ENCODE measurements around the gene PPIL1.

Gene PPIL1

DNA sequence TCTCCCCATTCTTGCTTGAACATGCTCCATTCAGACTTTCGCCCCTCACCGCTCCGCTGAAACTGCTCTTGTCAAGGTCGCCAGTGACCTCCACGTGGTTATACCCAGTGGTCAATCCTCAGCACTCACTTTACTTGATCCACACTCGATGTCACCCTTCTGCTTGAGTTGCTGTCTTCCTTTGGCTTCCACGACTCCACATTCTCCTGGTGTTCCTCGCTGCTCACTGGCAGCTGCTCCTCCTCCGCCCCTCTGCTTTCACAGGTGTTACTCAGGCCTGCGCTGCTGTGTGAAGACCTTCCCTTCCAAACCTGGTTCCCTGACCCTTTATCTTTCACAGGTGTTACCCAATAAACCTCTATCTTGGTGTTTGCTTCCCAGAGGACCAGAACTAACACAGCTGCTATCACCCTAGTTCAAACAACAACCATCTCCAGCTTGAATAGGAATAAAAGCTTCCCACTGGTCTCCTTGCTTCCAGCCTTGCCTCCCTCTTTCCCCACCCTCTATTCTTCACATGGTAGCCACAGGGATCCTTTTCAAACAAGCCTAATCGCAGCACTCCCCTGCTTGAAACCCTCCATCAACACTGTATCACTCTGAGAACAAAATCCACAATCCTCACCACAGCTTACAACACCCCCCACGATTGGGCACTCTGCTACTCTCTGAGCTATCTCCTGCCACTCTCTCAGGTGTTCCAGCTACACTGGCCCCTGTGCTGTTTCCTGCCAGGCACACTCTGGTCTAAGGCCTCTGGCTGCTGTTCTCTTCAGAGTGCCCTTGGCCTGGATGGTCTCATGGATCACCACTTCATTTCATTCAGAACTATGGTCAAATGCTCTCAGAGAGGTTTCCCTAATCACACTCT is 10.7 kb downstream of the PPIL1 start:
- DNase-seq (ENCODE audit: extremely low read depth, insufficient read length), result no peak
- Histone ChIP-seq H3K27me3 (replicated peaks; ENCODE audit: control insufficient read depth, insufficient read depth, low read length) (no peaks in the 10 kb centered on the region), H3K4me3 (replicated peaks; ENCODE audit: low read depth, low read length) (no peak overlapping the region), H3K36me3 (ENCODE audit: control insufficient read depth, insufficient read depth, low read length) (peaks cover 20% of the 10 kb centered on the region)
- TF ChIP-seq CTCF (IDR thresholded peaks at IDR 0.05; ENCODE audit: insufficient read depth, low read length, poor library complexity, severe bottlenecking), result no peak

DNA sequence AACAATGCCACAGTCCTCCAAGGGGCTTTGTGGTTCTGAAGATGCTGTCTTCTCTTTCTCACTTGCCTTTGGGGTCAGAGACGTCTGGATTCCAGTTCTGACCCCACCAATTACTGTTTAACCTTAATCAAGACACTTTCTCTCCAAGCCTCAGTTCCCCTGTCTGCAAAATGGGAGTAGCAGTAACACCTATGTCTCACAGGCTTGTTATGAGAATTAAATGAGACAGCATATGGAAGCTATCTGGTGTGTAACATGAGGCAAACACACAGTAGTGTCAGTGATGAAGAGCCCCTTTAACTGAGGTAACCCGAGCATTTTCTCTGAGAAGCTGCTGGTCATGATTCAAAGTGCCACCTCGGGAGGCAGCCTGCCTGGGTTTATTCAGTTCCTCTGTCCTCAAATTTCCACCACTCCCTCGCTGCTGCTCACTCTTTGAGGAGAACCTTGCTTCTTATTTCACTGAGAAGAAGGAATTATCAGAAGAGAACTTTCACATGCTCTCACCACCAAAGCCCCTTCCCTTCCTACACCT is 11.7 kb downstream of the PPIL1 start:
- H3K4me3 ChIP-seq (replicated peaks; ENCODE audit: low read depth, low read length), result no peak overlapping the region
- no peaks in the 10 kb centered on the region for H3K27me3 ChIP-seq (replicated peaks; ENCODE audit: control insufficient read depth, insufficient read depth, low read length)
- peaks cover 20% of the 10 kb centered on the region for H3K36me3 ChIP-seq (ENCODE audit: control insufficient read depth, insufficient read depth, low read length)
- no peak for DNase-seq (ENCODE audit: extremely low read depth, insufficient read length)
- TF ChIP-seq CTCF (IDR thresholded peaks at IDR 0.05; ENCODE audit: insufficient read depth, low read length, poor library complexity, severe bottlenecking), result no peak

DNA sequence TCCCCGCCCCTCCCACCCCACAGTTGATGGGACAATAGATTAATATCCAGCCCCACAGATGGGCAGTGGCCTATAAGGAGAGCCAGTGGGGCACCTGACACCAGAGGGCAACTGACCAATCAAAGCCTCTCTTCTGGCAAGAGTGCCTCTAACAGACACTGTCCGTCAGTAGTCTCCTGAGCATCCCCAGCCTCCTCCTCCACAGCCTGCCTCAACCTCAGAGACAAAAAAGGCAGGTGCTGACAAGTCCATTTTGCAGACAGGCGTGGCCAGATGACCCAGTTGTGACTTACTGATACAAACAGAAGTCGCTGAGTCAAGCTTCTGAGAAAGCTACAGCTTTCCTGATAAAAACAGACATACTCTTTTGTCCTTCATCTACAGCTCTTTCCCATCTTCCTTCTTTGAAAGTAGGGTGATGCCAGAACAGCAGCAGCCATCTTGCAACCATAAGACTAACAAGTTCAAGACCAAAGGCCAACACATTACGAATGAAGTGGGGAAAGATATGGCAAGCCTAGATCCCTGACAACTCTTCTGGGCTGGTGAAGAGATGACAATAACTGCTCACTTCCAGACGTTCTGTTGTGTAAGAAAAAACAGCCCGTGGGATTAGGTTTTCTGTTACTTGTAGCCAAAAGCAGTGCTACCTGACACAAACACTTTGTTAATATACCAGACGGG is 12.3 kb downstream of the PPIL1 start:
- no peak for TF ChIP-seq CTCF (IDR thresholded peaks at IDR 0.05; ENCODE audit: insufficient read depth, low read length, poor library complexity, severe bottlenecking)
- DNase-seq (ENCODE audit: extremely low read depth, insufficient read length), result no peak
- no peaks in the 10 kb centered on the region for H3K27me3 ChIP-seq (replicated peaks; ENCODE audit: control insufficient read depth, insufficient read depth, low read length)
- peaks cover 20% of the 10 kb centered on the region for H3K36me3 ChIP-seq (ENCODE audit: control insufficient read depth, insufficient read depth, low read length)
- no peak overlapping the region for H3K4me3 ChIP-seq (replicated peaks; ENCODE audit: low read depth, low read length)

DNA sequence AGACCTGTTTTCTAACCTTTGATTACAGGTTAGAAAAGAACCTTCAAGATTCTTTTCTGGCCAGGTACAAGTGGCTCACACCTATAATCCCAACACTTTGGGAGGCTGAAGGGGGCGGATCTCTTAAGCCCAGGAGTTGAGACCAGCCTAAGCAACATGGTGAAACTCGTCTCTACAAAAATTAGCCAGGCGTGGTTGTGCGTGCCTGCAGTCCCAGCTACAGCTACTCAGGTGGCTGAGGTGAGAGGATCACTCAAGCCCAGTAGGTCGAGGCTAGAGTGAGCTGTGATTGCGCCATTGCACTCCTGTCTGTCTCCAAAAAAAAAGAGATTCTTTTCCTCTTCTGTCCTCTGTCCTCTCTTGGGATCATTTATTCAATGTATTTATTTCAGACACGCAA is 14.5 kb downstream of the PPIL1 start:
- no peak for DNase-seq (ENCODE audit: extremely low read depth, insufficient read length)
- no peak for TF ChIP-seq CTCF (IDR thresholded peaks at IDR 0.05; ENCODE audit: insufficient read depth, low read length, poor library complexity, severe bottlenecking)
- H3K36me3 ChIP-seq (ENCODE audit: control insufficient read depth, insufficient read depth, low read length), result peaks cover 24% of the 10 kb centered on the region
- H3K27me3 ChIP-seq (replicated peaks; ENCODE audit: control insufficient read depth, insufficient read depth, low read length), result no peaks in the 10 kb centered on the region
- H3K4me3 ChIP-seq (replicated peaks; ENCODE audit: low read depth, low read length), result no peak overlapping the region

DNA sequence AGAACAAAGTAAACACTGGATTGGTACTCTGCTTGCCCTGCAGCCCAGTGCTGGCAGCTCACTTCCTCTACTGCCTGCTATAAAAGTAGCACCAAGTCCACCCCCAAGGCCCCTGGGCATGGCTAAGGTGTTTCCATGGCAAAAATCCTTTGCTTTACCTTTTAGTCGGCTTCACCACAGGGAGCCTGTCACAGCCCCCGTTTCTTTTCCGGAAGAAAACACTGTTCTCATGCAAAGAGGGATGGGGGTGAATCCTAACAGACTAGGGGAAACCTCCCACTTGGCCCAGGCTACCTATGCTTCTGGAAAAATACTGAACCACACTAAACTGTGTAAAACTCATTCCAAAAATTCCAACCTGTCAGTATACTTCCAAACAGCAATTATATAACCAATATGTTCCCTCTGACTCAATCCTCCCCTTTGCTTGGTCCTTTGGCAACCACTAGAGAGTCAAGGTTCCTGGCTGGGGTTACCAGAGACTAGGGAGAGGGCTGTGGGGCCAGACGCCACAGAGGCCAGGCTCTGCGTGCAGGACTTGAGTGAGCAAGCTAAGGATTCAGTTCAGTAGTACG is 16.1 kb downstream of the PPIL1 start:
- no peaks in the 10 kb centered on the region for H3K27me3 ChIP-seq (replicated peaks; ENCODE audit: control insufficient read depth, insufficient read depth, low read length)
- H3K36me3 ChIP-seq (ENCODE audit: control insufficient read depth, insufficient read depth, low read length), result peaks cover 16% of the 10 kb centered on the region
- DNase-seq (ENCODE audit: extremely low read depth, insufficient read length), result no peak
- no peak overlapping the region for H3K4me3 ChIP-seq (replicated peaks; ENCODE audit: low read depth, low read length)
- TF ChIP-seq CTCF (IDR thresholded peaks at IDR 0.05; ENCODE audit: insufficient read depth, low read length, poor library complexity, severe bottlenecking), result no peak
